Right lobe of liver (tissue), 4 donors: ENCODE data around the gene SLC4A5.

ENCODE experiments used
- POLR2A ChIP-seq: fragments of 450-650 bp; IDR thresholded peaks from one replicate; pipeline ENCODE4 v1.6.1; 2017; ENCODE audit warnings: antibody characterized with exemption, mild to moderate bottlenecking
- TF ChIP-seq, protein P1 (sequence below), 4 donors: fragments of 200-600 bp in 3 of 4; fragments of 450-650 bp in 1 of 4; IDR thresholded peaks; one replicate each; pipeline versions ENCODE4 v1.5.1 to v1.8.0; 2016 to 2022; ENCODE audit warnings: antibody characterized with exemption in 4 of 4, mild to moderate bottlenecking in 2 of 4
- donor health status: DM: no; HTN: no; CAD: no.
- donor health status: DM: no; HTN: no; CAD: no.
- donor health status: DM: no; HTN: yes; CAD: no.

DNA sequence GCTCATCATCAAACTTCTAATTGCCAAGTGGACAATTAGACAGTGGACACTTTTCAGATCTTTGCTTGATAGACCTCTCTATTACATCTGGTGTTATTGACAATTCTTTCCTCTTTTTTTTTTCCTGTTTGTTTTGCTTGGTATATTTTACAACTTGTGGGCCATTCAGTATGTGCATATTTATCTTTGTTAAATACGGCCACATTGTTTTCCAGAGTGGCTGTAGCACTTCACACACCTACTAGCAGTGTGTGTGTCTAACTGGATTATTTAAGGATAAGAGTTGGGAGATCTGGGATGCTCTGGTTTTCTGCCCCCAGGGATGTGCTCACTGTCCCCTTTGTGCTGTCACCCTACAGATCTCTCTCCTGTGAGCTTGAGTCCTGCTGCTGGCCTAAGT lies 4.1 kb upstream of the SLC4A5 start:
- TF ChIP-seq, protein P1, sequence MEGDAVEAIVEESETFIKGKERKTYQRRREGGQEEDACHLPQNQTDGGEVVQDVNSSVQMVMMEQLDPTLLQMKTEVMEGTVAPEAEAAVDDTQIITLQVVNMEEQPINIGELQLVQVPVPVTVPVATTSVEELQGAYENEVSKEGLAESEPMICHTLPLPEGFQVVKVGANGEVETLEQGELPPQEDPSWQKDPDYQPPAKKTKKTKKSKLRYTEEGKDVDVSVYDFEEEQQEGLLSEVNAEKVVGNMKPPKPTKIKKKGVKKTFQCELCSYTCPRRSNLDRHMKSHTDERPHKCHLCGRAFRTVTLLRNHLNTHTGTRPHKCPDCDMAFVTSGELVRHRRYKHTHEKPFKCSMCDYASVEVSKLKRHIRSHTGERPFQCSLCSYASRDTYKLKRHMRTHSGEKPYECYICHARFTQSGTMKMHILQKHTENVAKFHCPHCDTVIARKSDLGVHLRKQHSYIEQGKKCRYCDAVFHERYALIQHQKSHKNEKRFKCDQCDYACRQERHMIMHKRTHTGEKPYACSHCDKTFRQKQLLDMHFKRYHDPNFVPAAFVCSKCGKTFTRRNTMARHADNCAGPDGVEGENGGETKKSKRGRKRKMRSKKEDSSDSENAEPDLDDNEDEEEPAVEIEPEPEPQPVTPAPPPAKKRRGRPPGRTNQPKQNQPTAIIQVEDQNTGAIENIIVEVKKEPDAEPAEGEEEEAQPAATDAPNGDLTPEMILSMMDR (IDR thresholded peaks at IDR 0.05), result no peak
- no peak for TF ChIP-seq POLR2A
